Left colon (tissue), 2 donors: ENCODE measurements around the gene PDPK1. TPM values are rescaled to one million over a fixed set of nuclear protein-coding genes. Genes with fewer than 3 reads are reported as not detected.
A peak's percentile ranks its signal among the peaks of the same experiment; 100 is the strongest.
"Not testable (repeated sequence)": the region's sequence is repeated elsewhere in the genome, so short reads cannot be mapped to it uniquely, and the experiment has no call there.

Experiments
- ATAC-seq: fragments of 200-7000 bp; cut with Tn5 transposase; one replicate; pipeline ENCODE4 v1.9.1; 2020; ENCODE audit warnings: mild to moderate bottlenecking, moderate library complexity
- DNase-seq, 2 donors: peaks; one replicate each; pipeline ENCODE4 v3.0.0-alpha.2; 2020
- intact Hi-C, 2 donors: fragments of 100-400 bp; cut with DNase I in 1 of 2; cut with micrococcal nuclease in 1 of 2; formaldehyde crosslinking; loops; one replicate each; pipeline versions ENCODE4 v1.11.2 to v1.14.0; 2022; cut with DNase I, micrococcal nuclease
- total RNA-seq, 2 donors: library from RNA; stranded (reverse); fragmentation: NEBNext Ultra II Directional; extraction: Animal tissue kit (Norgen Biotek cat#: 25700); gene quantifications; one replicate each; pipeline ENCODE4 v1.2.1, GENCODE V29; 2021
- donor health status: DM: no; HTN: no; CAD: no.
- donor health status: DM: yes; HTN: yes; CAD: no.

Gene PDPK1
- total RNA-seq, 2 donors from 2014 or later = 71.1 to 77.4 TPM

GRCh38 chr16:2567506-2567905 is 29.7 kb downstream of the PDPK1 start:
- peak; percentile 69 for ATAC-seq
- intact Hi-C loops, DNase-seq: not testable (repeated sequence)

GRCh38 chr16:2568573-2568972 is 30.8 kb downstream of the PDPK1 start:
- DNase-seq, intact Hi-C loops: not testable (repeated sequence)
- ATAC-seq = peak; percentile 88

GRCh38 chr16:2572704-2573103 is 34.9 kb downstream of the PDPK1 start:
- intact Hi-C loops, ATAC-seq, DNase-seq: not testable (repeated sequence)

GRCh38 chr16:2575839-2576238 is 38.0 kb downstream of the PDPK1 start:
- DNase-seq, intact Hi-C loops, ATAC-seq: not testable (repeated sequence)

- DNase-seq, intact Hi-C loops: not testable (repeated sequence)
- ATAC-seq = peak; percentile 7
Measured at GRCh38 chr16:2577044-2577443, 39.2 kb downstream of the PDPK1 start.

GRCh38 chr16:2578905-2579304 is 41.1 kb downstream of the PDPK1 start:
- intact Hi-C loops, ATAC-seq: not testable (repeated sequence)

GRCh38 chr16:2580143-2580542 is 42.3 kb downstream of the PDPK1 start:
- ATAC-seq, intact Hi-C loops, DNase-seq: not testable (repeated sequence)

More at GRCh38 chr16:2578905-2579304, 41.1 kb downstream of the PDPK1 start:
- not testable (repeated sequence) for DNase-seq

GRCh38 chr16:2580818-2581217 is 43.0 kb downstream of the PDPK1 start:
- intact Hi-C loops, DNase-seq, ATAC-seq: not testable (repeated sequence)

- DNase-seq (peak in 1 of 2 donors; percentile 21), ATAC-seq (no peak)
Measured at GRCh38 chr16:2584729-2585650, 47.2 kb downstream of the PDPK1 start.

GRCh38 chr16:2585651-2586081 is 47.8 kb downstream of the PDPK1 start:
- DNase-seq = no peak
- ATAC-seq = no peak
- intact Hi-C loops = no loop called here

More at GRCh38 chr16:2584729-2585650, 47.2 kb downstream of the PDPK1 start:
- intact Hi-C loops = no loop called here

GRCh38 chr16:2586241-2586640 is 48.4 kb downstream of the PDPK1 start:
- intact Hi-C loops = no loop called here
- ATAC-seq = no peak
- DNase-seq = no peak

- ATAC-seq = no peak
- no peak for DNase-seq
- intact Hi-C loops = no loop called here
Measured at GRCh38 chr16:2586901-2587480, 49.2 kb downstream of the PDPK1 start.

- no peak for ATAC-seq
Measured at GRCh38 chr16:2587891-2588565, 50.2 kb downstream of the PDPK1 start.

GRCh38 chr16:2591476-2592240 is 53.8 kb downstream of the PDPK1 start:
- intact Hi-C loops = no loop called here
- DNase-seq = no peak
- ATAC-seq = no peak

More at GRCh38 chr16:2587891-2588565, 50.2 kb downstream of the PDPK1 start:
- intact Hi-C loops = no loop called here
- no peak for DNase-seq

- DNase-seq (no peak), ATAC-seq (no peak)
- intact Hi-C loops = no loop called here
Measured at GRCh38 chr16:2592786-2593185, 55.0 kb downstream of the PDPK1 start.

GRCh38 chr16:2595393-2596205 is 57.8 kb downstream of the PDPK1 start:
- DNase-seq (no peak), ATAC-seq (no peak)
- intact Hi-C loops = no loop called here

GRCh38 chr16:2596747-2597559 is 59.1 kb downstream of the PDPK1 start:
- ATAC-seq = no peak
- intact Hi-C loops = no loop called here
- no peak for DNase-seq
